GM23338 (cell line): ENCODE data around the gene ALDH1L2.

Source experiments
- CTCF ChIP-seq, 2 experiments: fragments of 200-600 bp in 1 of 2; sonication (generic) in 1 of 2; conservative IDR thresholded peaks; 2 replicates each; pipeline versions ENCODE4 v1.5.1 to v1.6.1; 2016 to 2017; ENCODE audit warnings: antibody characterized with exemption in 2 of 2, low read depth in 2 of 2, mild to moderate bottlenecking in 2 of 2, moderate library complexity in 1 of 2
- POLR2AphosphoS5 ChIP-seq: IDR thresholded peaks from 2 replicates; pipeline ENCODE4 v1.6.1; 2016; ENCODE audit warnings: antibody characterized with exemption, low read depth
- STAT1 ChIP-seq: IDR thresholded peaks from one replicate; pipeline ENCODE4 v1.6.1; 2016; ENCODE audit warnings: antibody characterized with exemption; ENCODE audit not compliant: unreplicated experiment

- TF ChIP-seq POLR2AphosphoS5: no peak
- no peak for TF ChIP-seq STAT1
- no peak for TF ChIP-seq CTCF (conservative IDR thresholded peaks at IDR 0.05; ENCODE audit: low read depth in 2 of 2)
These were observed 85.6 kb downstream of the ALDH1L2 start for GRCh38 chr12:104998423-104999346.
